Brain microvascular endothelial cell (primary cell): ENCODE measurements around the gene COL24A1.
A peak's percentile ranks its signal among the peaks of the same experiment; 100 is the strongest.

ENCODE experiments used
- DNase-seq: peaks from one replicate; pipeline ENCODE4 v3.0.0-alpha.2; 2020
- H3K27ac ChIP-seq: fragments of 250-450 bp; sonication (Bioruptor Pico); 2 replicates; pipeline ENCODE4 v1.5.1; 2020; ENCODE audit warnings: mild to moderate bottlenecking, moderate library complexity
- H3K27me3 ChIP-seq: fragments of 250-450 bp; sonication (Bioruptor Pico); replicated peaks from 2 replicates; pipeline ENCODE4 v1.5.1; 2020; ENCODE audit warnings: mild to moderate bottlenecking
- H3K36me3 ChIP-seq: fragments of 250-450 bp; sonication (Bioruptor Pico); replicated peaks from 2 replicates; pipeline ENCODE4 v1.5.1; 2020; ENCODE audit warnings: mild to moderate bottlenecking
- H3K4me3 ChIP-seq: 2 replicates; pipeline ENCODE4 v1.5.1; 2011; ENCODE audit warnings: low read depth, mild to moderate bottlenecking, control low read depth, low read length, moderate library complexity
- CTCF ChIP-seq: IDR thresholded peaks from 2 replicates; pipeline ENCODE4 v1.5.1; 2011; ENCODE audit warnings: low read depth, mild to moderate bottlenecking, moderate library complexity, low read length, control low read depth, inconsistent platforms; ENCODE audit errors: missing control alignments
- in situ Hi-C: cut with HindIII; loops from 2 replicates; pipeline ENCODE4 v1.10.0; 2017; ENCODE audit warnings: low sequenced_read_pairs, low pct_ligation_motif_present

Gene COL24A1

DNA sequence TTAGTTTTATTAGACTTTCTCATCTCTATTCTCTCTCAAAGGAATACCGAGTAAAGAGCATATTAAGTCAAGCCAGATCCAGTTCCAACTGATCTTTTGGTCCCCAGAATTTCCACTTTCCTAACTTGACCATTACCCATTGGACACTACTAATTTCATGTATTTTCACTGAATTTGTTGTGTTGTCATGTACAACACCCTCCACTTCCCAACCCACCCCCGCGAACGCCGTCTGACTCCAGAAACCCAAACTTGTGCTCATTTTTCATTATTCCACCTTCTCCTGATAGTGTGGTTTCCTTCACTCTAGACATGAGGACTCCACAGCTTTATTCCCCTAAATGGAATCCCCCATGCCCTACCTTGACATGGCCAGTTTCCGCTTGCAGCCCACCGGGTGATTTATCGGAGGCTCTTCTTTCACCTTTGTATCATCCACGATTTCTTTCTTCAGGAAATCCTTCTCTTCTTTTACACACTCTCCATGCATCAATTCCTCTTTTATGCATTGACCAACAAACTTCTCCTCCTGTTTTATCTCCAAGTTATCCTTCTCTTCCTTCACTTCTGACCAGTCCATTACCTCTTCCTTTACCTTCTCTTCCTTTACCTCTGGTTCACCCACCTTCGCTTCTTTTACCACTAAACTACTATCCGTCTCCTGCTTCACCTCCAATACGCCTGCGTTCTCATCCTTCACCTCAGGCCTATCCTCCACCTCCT is 449.1 kb downstream of the COL24A1 start:
- TF ChIP-seq CTCF = no peak
- in situ Hi-C loops = loop anchor here (25.0 kb wide), 1 partner anchor 180 kb away; no protein-coding TSS in a partner anchor
- H3K27me3 ChIP-seq = no peaks in the 10 kb centered on the region
- peaks cover 17% of the 10 kb centered on the region for H3K36me3 ChIP-seq
- H3K27ac ChIP-seq = peak overlapping the region; percentile 65
- DNase-seq = no peak
- peak overlapping the region; percentile 88 for H3K4me3 ChIP-seq

DNA sequence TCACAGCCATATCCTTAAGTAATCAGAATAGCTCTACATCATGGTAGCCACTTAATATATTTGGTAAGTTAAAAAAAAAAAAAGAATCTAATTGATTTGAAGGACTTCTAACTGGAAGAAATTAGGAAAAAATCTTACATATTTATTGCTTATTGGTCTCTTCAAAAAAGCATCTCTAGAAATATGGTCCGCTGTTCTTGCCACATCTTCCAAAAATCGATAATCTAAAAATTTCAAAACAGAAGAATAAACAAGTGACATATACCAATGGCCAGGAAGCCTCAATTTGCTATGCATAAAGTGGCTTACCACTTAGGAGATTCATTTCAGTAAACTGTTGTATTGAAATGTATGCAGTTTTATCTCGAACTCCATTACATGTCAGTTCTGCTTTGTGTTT is 450.6 kb downstream of the COL24A1 start:
- Histone ChIP-seq H3K27ac (no peak overlapping the region), H3K4me3 (no peak overlapping the region), H3K36me3 (peaks cover 31% of the 10 kb centered on the region), H3K27me3 (no peaks in the 10 kb centered on the region)
- TF ChIP-seq CTCF = no peak
- in situ Hi-C loops = loop anchor here (25.0 kb wide), 1 partner anchor 181 kb away; no protein-coding TSS in a partner anchor
- no peak for DNase-seq

- TF ChIP-seq CTCF = no peak
- no peaks in the 10 kb centered on the region for H3K27me3 ChIP-seq
- no peak for DNase-seq
- no peak overlapping the region for H3K27ac ChIP-seq
- peaks cover 24% of the 10 kb centered on the region for H3K36me3 ChIP-seq
- in situ Hi-C loops = loop anchor here (25.0 kb wide), 1 partner anchor 187 kb away; no protein-coding TSS in a partner anchor
- no peak overlapping the region for H3K4me3 ChIP-seq
Measured at GRCh38 chr1:85700422-85700821, 456.1 kb downstream of the COL24A1 start.

GRCh38 chr1:85697895-85698294 is 458.7 kb downstream of the COL24A1 start:
- peaks cover 17% of the 10 kb centered on the region for H3K36me3 ChIP-seq
- H3K4me3 ChIP-seq = no peak overlapping the region
- in situ Hi-C loops = no loop called here
- no peak for DNase-seq
- TF ChIP-seq CTCF = no peak
- H3K27ac ChIP-seq = no peak overlapping the region
- H3K27me3 ChIP-seq = no peaks in the 10 kb centered on the region

DNA sequence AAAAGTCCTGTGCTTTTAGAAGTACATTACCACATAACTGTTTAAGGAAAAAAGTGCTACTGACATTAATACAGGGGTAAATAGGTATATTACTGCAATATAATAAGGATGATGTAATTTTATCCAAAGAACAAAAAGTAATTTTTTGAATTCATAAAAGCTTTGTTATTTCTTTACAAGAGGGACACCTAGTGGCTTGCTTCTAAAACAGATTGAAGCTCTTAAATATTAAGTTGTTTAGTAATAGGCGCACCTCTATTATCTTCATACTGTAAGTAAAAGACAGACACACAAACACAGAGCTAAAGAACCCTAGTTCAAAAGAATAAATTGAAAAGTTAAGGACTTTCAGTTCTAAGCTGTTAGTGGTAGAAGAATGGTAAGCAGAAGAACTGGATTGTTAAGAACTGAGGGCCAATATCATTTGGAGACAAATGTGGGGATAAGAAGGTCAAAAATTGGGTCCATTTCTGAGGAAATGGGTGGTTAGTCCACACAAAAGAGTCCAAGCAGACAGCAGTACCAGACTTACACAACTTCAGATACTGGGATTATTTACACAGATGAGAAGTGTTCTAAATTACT is 463.8 kb downstream of the COL24A1 start:
- Histone ChIP-seq H3K36me3 (peaks cover 12% of the 10 kb centered on the region), H3K27ac (peak overlapping the region; percentile 23), H3K4me3 (no peak overlapping the region), H3K27me3 (no peaks in the 10 kb centered on the region)
- peak; percentile 13 for DNase-seq
- in situ Hi-C loops = no loop called here
- peak; percentile 33 for TF ChIP-seq CTCF
